ENCODE data around the gene CPA1.

CPA1 gene

DNA sequence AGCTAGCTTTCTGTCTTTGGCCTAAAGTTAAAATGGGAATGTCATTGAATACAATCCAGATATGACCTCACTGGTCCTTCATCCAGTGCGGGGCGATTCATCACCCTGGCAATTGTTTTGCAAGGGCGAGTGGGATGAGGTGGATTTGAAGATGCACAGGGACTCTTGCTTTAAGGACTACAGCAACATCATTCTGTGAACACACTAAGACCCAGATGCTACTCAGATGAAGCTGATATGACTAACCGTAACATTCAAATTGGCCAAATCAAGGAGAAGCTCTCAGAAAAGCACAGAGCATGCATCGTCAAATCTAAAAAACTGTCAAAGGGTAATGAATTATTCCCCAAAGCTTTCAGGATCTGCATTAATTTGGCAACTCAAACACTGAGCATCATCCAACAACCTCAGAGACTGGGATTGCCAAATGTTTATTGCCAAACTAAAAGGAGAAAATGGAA is 12.8 kb downstream of the CPA1 start:
- Histone ChIP-seq H3K9me2 (ENCODE audit: low read depth, low read length) (no peaks in the 10 kb centered on the region), H3K36me3 (ENCODE audit: insufficient read depth, low read length) (peaks cover 5% of the 10 kb centered on the region; the same call in 1 of the 2 replicates), H3K79me2 (ENCODE audit: insufficient read depth, low read length) (no peaks in the 10 kb centered on the region), H3K4me3 (ENCODE audit: low read depth, low read length, poor library complexity, severe bottlenecking) (no peak overlapping the region), H2AFZ (ENCODE audit: low read length) (no peak overlapping the region), H3F3A (ENCODE audit: insufficient read depth, low read length) (no peaks in the 10 kb centered on the region), H3K4me2 (ENCODE audit: low read length) (no peak overlapping the region), H3K27me3 (ENCODE audit: insufficient read depth, low read length) (no peaks in the 10 kb centered on the region), H3K9me3 (ENCODE audit: low read length) (no peaks in the 10 kb centered on the region), H3K27ac (ENCODE audit: low read depth, low read length, poor library complexity, severe bottlenecking) (no peak overlapping the region), H3K9ac (ENCODE audit: low read length) (no peak overlapping the region), H4K20me1 (ENCODE audit: insufficient read depth, low read length) (no peaks in the 10 kb centered on the region), H3K4me1 (ENCODE audit: insufficient read depth, low read length, severe bottlenecking) (peaks cover 16% of the 10 kb centered on the region)
- no peak for TF ChIP-seq EZH2 (IDR thresholded peaks at IDR 0.05; ENCODE audit: borderline replicate concordance, low read length)
- TF ChIP-seq, protein P1, sequence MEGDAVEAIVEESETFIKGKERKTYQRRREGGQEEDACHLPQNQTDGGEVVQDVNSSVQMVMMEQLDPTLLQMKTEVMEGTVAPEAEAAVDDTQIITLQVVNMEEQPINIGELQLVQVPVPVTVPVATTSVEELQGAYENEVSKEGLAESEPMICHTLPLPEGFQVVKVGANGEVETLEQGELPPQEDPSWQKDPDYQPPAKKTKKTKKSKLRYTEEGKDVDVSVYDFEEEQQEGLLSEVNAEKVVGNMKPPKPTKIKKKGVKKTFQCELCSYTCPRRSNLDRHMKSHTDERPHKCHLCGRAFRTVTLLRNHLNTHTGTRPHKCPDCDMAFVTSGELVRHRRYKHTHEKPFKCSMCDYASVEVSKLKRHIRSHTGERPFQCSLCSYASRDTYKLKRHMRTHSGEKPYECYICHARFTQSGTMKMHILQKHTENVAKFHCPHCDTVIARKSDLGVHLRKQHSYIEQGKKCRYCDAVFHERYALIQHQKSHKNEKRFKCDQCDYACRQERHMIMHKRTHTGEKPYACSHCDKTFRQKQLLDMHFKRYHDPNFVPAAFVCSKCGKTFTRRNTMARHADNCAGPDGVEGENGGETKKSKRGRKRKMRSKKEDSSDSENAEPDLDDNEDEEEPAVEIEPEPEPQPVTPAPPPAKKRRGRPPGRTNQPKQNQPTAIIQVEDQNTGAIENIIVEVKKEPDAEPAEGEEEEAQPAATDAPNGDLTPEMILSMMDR (IDR thresholded peaks at IDR 0.05; ENCODE audit: low read length): no peak

DNA sequence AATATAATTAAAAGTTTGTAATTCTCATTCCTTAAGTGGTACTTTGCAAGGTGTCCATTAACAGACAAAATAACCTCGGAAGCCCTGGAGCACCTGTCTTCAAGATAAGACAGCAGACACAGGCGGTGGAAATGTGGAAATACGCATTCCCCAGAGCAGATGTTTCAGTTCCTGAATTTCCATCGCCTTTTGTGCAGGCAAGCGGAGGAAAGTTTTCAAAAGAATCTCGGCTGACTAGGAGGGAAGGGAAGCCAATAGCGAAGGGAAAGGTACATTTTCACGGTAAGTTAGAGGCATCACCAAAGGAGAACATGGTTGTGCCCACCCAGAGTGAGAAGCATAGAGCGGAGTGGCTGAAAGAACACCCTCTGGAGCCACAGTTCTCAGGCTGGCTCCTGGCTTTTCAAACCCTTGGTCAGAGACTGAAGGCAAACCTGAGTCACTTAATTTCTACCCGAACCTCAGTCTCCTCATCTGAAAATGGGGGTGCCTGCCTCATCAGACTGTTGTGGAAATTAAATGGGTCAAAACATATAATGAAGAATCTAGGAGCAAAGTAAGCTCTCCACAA is 13.6 kb downstream of the CPA1 start:
- no peaks in the 10 kb centered on the region for H4K20me1 ChIP-seq (ENCODE audit: insufficient read depth, low read length)

DNA sequence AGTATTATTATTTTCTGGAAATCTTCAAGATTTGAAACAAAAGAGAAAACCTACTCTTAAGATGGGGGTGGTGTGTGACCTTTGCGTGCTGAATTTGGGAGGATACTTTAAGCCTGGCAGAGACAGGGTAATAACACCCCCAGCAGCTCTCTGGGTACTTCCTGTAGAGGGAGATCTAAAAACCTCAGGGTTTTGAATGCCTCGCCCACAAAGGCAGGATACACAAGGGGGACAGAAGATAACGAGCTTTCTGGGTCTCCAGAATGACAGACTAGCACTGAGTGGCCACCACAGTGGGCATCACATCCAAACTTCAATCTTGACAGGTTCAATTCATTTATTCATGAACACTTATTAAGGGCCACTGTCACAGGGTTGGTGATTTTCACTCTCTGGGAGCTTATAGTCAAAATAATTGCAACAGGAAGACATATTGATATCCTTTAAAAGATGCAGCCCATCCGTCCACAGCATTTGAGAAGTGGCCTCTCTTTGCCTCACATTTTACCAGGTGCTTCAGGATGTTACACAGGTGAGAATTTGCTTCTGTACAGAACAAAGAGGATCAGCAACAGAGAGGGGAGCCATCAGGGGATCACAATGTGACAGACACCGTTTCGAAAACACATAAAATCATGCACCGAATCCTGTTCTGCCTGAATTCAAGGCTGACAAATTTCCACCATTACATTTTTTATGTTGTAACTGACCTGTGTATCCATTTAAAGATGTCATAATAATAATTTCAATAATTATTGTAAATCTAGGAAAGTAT is 14.3 kb downstream of the CPA1 start:
- Histone ChIP-seq H3K79me2 (ENCODE audit: insufficient read depth, low read length) (no peaks in the 10 kb centered on the region), H2AFZ (ENCODE audit: low read length) (0 out of 2 replicates have a peak overlapping the region, but pooled peaks have one; percentile 15), H4K20me1 (ENCODE audit: insufficient read depth, low read length) (no peaks in the 10 kb centered on the region), H3F3A (ENCODE audit: insufficient read depth, low read length) (no peaks in the 10 kb centered on the region), H3K9me2 (ENCODE audit: low read depth, low read length) (no peaks in the 10 kb centered on the region), H3K4me3 (ENCODE audit: low read depth, low read length, poor library complexity, severe bottlenecking) (no peak overlapping the region), H3K36me3 (ENCODE audit: insufficient read depth, low read length) (peaks cover 5% of the 10 kb centered on the region; the same call in 1 of the 2 replicates), H3K9ac (ENCODE audit: low read length) (peak overlapping the region; percentile 2; the same call in 1 of the 2 replicates), H3K4me2 (ENCODE audit: low read length) (peak overlapping the region; percentile 21; the same call in 1 of the 2 replicates), H3K9me3 (ENCODE audit: low read length) (no peaks in the 10 kb centered on the region), H3K4me1 (ENCODE audit: insufficient read depth, low read length, severe bottlenecking) (peaks cover 26% of the 10 kb centered on the region), H3K27ac (ENCODE audit: low read depth, low read length, poor library complexity, severe bottlenecking) (no peak overlapping the region), H3K27me3 (ENCODE audit: insufficient read depth, low read length) (no peaks in the 10 kb centered on the region)
- TF ChIP-seq, protein P1 (IDR thresholded peaks at IDR 0.05; ENCODE audit: low read length): peak; percentile 35; the same call in 1 of the 2 replicates
- no peak for TF ChIP-seq EZH2 (IDR thresholded peaks at IDR 0.05; ENCODE audit: borderline replicate concordance, low read length)

More for the DNA sequence above, 13.6 kb downstream of the CPA1 start:
- H3K27ac ChIP-seq (ENCODE audit: low read depth, low read length, poor library complexity, severe bottlenecking): no peak overlapping the region
- peak overlapping the region; percentile 21; the same call in 1 of the 2 replicates for H3K4me2 ChIP-seq (ENCODE audit: low read length)
- H3K4me1 ChIP-seq (ENCODE audit: insufficient read depth, low read length, severe bottlenecking): peaks cover 23% of the 10 kb centered on the region
- no peak overlapping the region for H3K4me3 ChIP-seq (ENCODE audit: low read depth, low read length, poor library complexity, severe bottlenecking)
- peaks cover 5% of the 10 kb centered on the region; the same call in 1 of the 2 replicates for H3K36me3 ChIP-seq (ENCODE audit: insufficient read depth, low read length)
- H3K9me2 ChIP-seq (ENCODE audit: low read depth, low read length): no peaks in the 10 kb centered on the region
- H3K9me3 ChIP-seq (ENCODE audit: low read length): no peaks in the 10 kb centered on the region
- H3K79me2 ChIP-seq (ENCODE audit: insufficient read depth, low read length): no peaks in the 10 kb centered on the region
- TF ChIP-seq EZH2 (IDR thresholded peaks at IDR 0.05; ENCODE audit: borderline replicate concordance, low read length): no peak
- TF ChIP-seq, protein P1 (IDR thresholded peaks at IDR 0.05; ENCODE audit: low read length): no peak; the same call in 1 of the 2 replicates
- no peak overlapping the region; the same call in 1 of the 2 replicates for H3K9ac ChIP-seq (ENCODE audit: low read length)
- H3F3A ChIP-seq (ENCODE audit: insufficient read depth, low read length): no peaks in the 10 kb centered on the region
- no peak overlapping the region for H2AFZ ChIP-seq (ENCODE audit: low read length)
- H3K27me3 ChIP-seq (ENCODE audit: insufficient read depth, low read length): no peaks in the 10 kb centered on the region
